H1 (cell line): ENCODE results near the gene OR10V1. TPM values are rescaled to one million over a fixed set of nuclear protein-coding genes. Genes with fewer than 3 reads are reported as not detected.

ENCODE experiments used
- ATF2 ChIP-seq: IDR thresholded peaks from 2 replicates; pipeline ENCODE4 v1.6.1; 2012; ENCODE audit warnings: low read length, inconsistent platforms
- EGR1 ChIP-seq: IDR thresholded peaks from 2 replicates; pipeline ENCODE4 v1.6.1; 2011; ENCODE audit warnings: low read depth, low read length, borderline replicate concordance
- FOSL1 ChIP-seq: IDR thresholded peaks from 2 replicates; pipeline ENCODE4 v1.6.1; 2011; ENCODE audit warnings: mild to moderate bottlenecking, low read depth, low read length, moderate library complexity; ENCODE audit not compliant: insufficient read depth
- GTF2F1 ChIP-seq: IDR thresholded peaks from 2 replicates; pipeline ENCODE4 v1.6.1; 2012; ENCODE audit warnings: low read depth, low read length, improper control_type of control experiment, borderline replicate concordance
- KDM5A ChIP-seq: fragments of 200-600 bp; IDR thresholded peaks from 2 replicates; pipeline ENCODE4 v1.7.1; 2012; ENCODE audit warnings: mild to moderate bottlenecking, low read length, inconsistent platforms, mixed read lengths
- RNF2 ChIP-seq: fragments of 200-900, 300-1000 bp; sonication (generic); IDR thresholded peaks from 2 replicates; pipeline ENCODE4 v1.7.1; 2016; ENCODE audit warnings: borderline replicate concordance, low read depth, mild to moderate bottlenecking, antibody characterized with exemption, low read length; ENCODE audit not compliant: poor library complexity, severe bottlenecking; ENCODE audit errors: missing control alignments
- SP1 ChIP-seq: IDR thresholded peaks from 2 replicates; pipeline ENCODE4 v1.6.1; 2011; ENCODE audit warnings: low read depth, low read length
- polyA plus RNA-seq, 7 experiments: library from polyadenylated mRNA; depleted of rRNA in 3 of 7; stranded (reverse) in 5 of 7; unstranded in 2 of 7; fragments of >200 nt in 5 of 7; fragments of 200-250 nt in 2 of 7; gene quantifications; 1 replicate in 5 of 7; 2 replicates in 1 of 7; 4 replicates in 1 of 7; pipeline versions ENCODE4 v1.2.1 to v1.2.3, GENCODE V29; 2011 to 2013; ENCODE audit warnings: missing spikeins in 2 of 7, mixed read lengths in 2 of 7
- total RNA-seq: library from RNA; stranded (reverse); fragmentation: NEBNext Ultra II Directional; extraction: Animal tissue kit (Norgen Biotek cat#: 25700); gene quantifications from 2 replicates; pipeline ENCODE4 v1.2.1, GENCODE V29; 2021

OR10V1 gene
- total and polyA plus RNA-seq, 2 of the 8 experiments (the other 6 are each of a cell fraction or from before 2014, with no cell fraction given) = not detected

- TF ChIP-seq ATF2 = no peak
- no peak for TF ChIP-seq EGR1
- TF ChIP-seq RNF2 = no peak
- no peak for TF ChIP-seq KDM5A
- TF ChIP-seq GTF2F1 = no peak
- no peak for TF ChIP-seq SP1
- TF ChIP-seq FOSL1 = no peak
Observed at GRCh38 chr11:59730896-59731565, 17.4 kb upstream of the OR10V1 start (continued).
